ENCODE measurements around the gene DBN1. TPM values are rescaled to one million over a fixed set of nuclear protein-coding genes. Genes with fewer than 3 reads are reported as not detected.

The DBN1 gene
- total and polyA plus RNA-seq, 2 experiments from 2014 or later: 163 to 257 TPM

DNA sequence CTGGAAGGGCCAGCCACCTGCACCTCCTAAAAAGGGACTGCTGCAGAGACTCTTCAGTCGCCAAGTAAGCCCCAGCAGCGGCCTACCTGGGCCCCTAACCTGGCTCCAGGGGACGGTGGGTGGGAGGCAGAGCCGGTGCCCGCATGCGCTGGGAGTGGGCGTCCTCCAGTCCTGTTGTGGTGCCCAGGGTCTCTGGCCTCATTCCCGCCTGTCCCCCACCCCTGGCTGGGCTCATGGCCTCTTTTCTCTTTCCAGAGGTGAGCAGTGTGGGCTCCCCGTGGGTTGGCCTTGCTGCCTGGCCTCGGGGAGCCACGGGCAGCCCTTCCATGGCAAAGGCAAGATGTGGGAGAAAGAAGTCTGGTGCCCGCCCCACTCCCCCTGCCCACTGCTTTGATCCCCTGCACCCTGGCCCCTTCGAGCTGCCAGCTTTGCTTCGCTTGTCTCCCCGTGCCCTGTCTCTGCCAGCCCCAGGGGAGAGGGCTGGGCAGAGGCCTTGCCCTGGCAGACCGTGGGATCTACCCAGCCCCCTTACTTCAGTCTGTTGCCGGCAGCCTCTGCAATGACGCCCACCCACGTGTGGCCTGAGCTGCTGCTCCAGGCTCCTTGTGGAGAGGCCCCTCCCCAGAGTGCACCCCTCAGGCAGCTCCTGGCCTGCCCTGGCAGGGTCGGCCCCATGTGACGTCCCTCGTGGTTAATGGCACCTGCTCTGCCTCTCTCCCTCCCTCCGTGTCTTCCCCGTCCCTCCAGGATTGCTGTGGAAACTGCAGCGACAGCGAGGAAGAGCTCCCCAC, 32.2 kb downstream of the DBN1 start:
- in situ Hi-C loops (cut with MboI): no loop called here
- no peaks in the 10 kb centered on the region; the same call in 1 of the 2 replicates for H3K36me3 ChIP-seq (ENCODE audit: low read depth)

GRCh38 chr5:177440211-177440989, 33.0 kb downstream of the DBN1 start:
- Histone ChIP-seq H3K36me3 (ENCODE audit: low read depth) (no peaks in the 10 kb centered on the region; the same call in 1 of the 2 replicates), H3K9me2 (ENCODE audit: insufficient read depth) (no peaks in the 10 kb centered on the region), H3K27ac (no peak overlapping the region), H4K20me1 (ENCODE audit: insufficient read depth) (no peaks in the 10 kb centered on the region), H2AFZ (no peak overlapping the region), H3K4me3 (no peak overlapping the region), H3K4me1 (ENCODE audit: insufficient read depth) (peaks cover under 1% of the 10 kb centered on the region; the same call in 1 of the 2 replicates), H3K79me2 (ENCODE audit: insufficient read depth) (no peaks in the 10 kb centered on the region), H3F3A (ENCODE audit: insufficient read depth) (peaks cover 5% of the 10 kb centered on the region; the same call in 1 of the 2 replicates), H3K9ac (no peak overlapping the region), H3K27me3 (replicated peaks; ENCODE audit: insufficient read depth) (no peaks in the 10 kb centered on the region), H3K4me2 (ENCODE audit: unreplicated experiment) (no peak overlapping the region), H3K9me3 (ENCODE audit: low read depth) (no peaks in the 10 kb centered on the region)
- TF ChIP-seq EZH2phosphoT487 (IDR thresholded peaks at IDR 0.05; ENCODE audit: insufficient read depth, low read depth): no peak
- TF ChIP-seq EZH2 (IDR thresholded peaks at IDR 0.05; ENCODE audit: insufficient read depth, poor library complexity, severe bottlenecking): no peak
- no peak for DNase-seq
- WGBS, 2 experiments (ENCODE audit: low coverage in 1 of 2, low lambda C conversion rate in 2 of 2, missing lambda C conversion rate in 2 of 2): 88% methylated on average over 23 to 24 of the region's 24 CpGs
- in situ Hi-C loops (cut with MboI): no loop called here

More for the DNA sequence above, 32.2 kb downstream of the DBN1 start:
- H3K27me3 ChIP-seq (replicated peaks; ENCODE audit: insufficient read depth): no peaks in the 10 kb centered on the region
- no peaks in the 10 kb centered on the region for H3K9me3 ChIP-seq (ENCODE audit: low read depth)
- no peaks in the 10 kb centered on the region for H3K9me2 ChIP-seq (ENCODE audit: insufficient read depth)
- H3K79me2 ChIP-seq (ENCODE audit: insufficient read depth): no peaks in the 10 kb centered on the region
- TF ChIP-seq EZH2phosphoT487 (IDR thresholded peaks at IDR 0.05; ENCODE audit: insufficient read depth, low read depth) (no peak), EZH2 (IDR thresholded peaks at IDR 0.05; ENCODE audit: insufficient read depth, poor library complexity, severe bottlenecking) (no peak)
- WGBS, 2 experiments (ENCODE audit: low coverage in 1 of 2, low lambda C conversion rate in 2 of 2, missing lambda C conversion rate in 2 of 2): 87 to 89% methylated on average over 19 to 23 of the region's 26 CpGs
- H3K4me2 ChIP-seq (ENCODE audit: unreplicated experiment): no peak overlapping the region
- peaks cover 8% of the 10 kb centered on the region; the same call in 1 of the 2 replicates for H3K4me1 ChIP-seq (ENCODE audit: insufficient read depth)
- H4K20me1 ChIP-seq (ENCODE audit: insufficient read depth): no peaks in the 10 kb centered on the region
- DNase-seq: no peak
- peaks cover 11% of the 10 kb centered on the region; the same call in 1 of the 2 replicates for H3F3A ChIP-seq (ENCODE audit: insufficient read depth)
- H3K27ac ChIP-seq: no peak overlapping the region
- no peak overlapping the region for H3K9ac ChIP-seq
- no peak overlapping the region for H2AFZ ChIP-seq
- H3K4me3 ChIP-seq: no peak overlapping the region

- H3K27me3 ChIP-seq (replicated peaks; ENCODE audit: insufficient read depth): no peaks in the 10 kb centered on the region
- no peak overlapping the region for H3K4me3 ChIP-seq
- in situ Hi-C loops (cut with MboI): no loop called here
- H3K9me3 ChIP-seq (ENCODE audit: low read depth): no peaks in the 10 kb centered on the region
- no peak overlapping the region for H3K4me2 ChIP-seq (ENCODE audit: unreplicated experiment)
- 97 to 100% methylated on average over 4 of the region's 4 CpGs for WGBS, 2 experiments (ENCODE audit: low coverage in 1 of 2, low lambda C conversion rate in 2 of 2, missing lambda C conversion rate in 2 of 2)
- no peaks in the 10 kb centered on the region for H4K20me1 ChIP-seq (ENCODE audit: insufficient read depth)
- no peaks in the 10 kb centered on the region for H3K4me1 ChIP-seq (ENCODE audit: insufficient read depth)
- no peaks in the 10 kb centered on the region for H3K79me2 ChIP-seq (ENCODE audit: insufficient read depth)
- DNase-seq: no peak
- H3K27ac ChIP-seq: no peak overlapping the region
- H3K36me3 ChIP-seq (ENCODE audit: low read depth): no peaks in the 10 kb centered on the region; the same call in 1 of the 2 replicates
- TF ChIP-seq EZH2phosphoT487 (IDR thresholded peaks at IDR 0.05; ENCODE audit: insufficient read depth, low read depth) (no peak), EZH2 (IDR thresholded peaks at IDR 0.05; ENCODE audit: insufficient read depth, poor library complexity, severe bottlenecking) (no peak)
- H2AFZ ChIP-seq: no peak overlapping the region
- no peak overlapping the region for H3K9ac ChIP-seq
- H3F3A ChIP-seq (ENCODE audit: insufficient read depth): no peaks in the 10 kb centered on the region; the same call in 1 of the 2 replicates
- H3K9me2 ChIP-seq (ENCODE audit: insufficient read depth): no peaks in the 10 kb centered on the region
Observed at GRCh38 chr5:177439518-177440053, 33.8 kb downstream of the DBN1 start.

DNA sequence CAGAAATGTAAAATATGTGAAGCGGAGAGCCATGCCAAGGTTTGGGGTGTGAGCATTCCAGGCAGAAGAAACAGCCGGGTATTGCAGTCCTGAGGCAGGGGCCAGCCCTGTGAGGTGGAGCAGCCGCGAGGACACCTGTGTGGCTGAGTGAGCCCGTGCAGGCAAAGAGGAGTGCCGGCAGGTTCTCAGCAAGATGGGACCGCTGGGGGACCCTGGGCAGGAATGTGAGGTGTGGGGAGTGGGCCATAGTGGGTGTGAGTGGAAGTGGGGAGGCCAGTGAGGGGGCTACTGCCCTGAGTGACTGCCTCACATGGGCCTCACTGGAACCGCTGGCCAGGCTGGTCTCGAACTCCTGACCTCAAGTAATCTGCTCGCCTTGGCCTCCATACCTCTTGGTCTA, 35.0 kb downstream of the DBN1 start:
- no peak overlapping the region for H3K27ac ChIP-seq
- no peaks in the 10 kb centered on the region; the same call in 1 of the 2 replicates for H3K36me3 ChIP-seq (ENCODE audit: low read depth)
- H3K4me1 ChIP-seq (ENCODE audit: insufficient read depth): no peaks in the 10 kb centered on the region
- no peak overlapping the region for H3K9ac ChIP-seq
- H3K9me3 ChIP-seq (ENCODE audit: low read depth): no peaks in the 10 kb centered on the region
- no peak for DNase-seq
- 95 to 96% methylated on average over 9 to 10 of the region's 10 CpGs for WGBS, 2 experiments (ENCODE audit: low coverage in 1 of 2, low lambda C conversion rate in 2 of 2, missing lambda C conversion rate in 2 of 2)
- in situ Hi-C loops (cut with MboI): no loop called here
- TF ChIP-seq EZH2phosphoT487 (IDR thresholded peaks at IDR 0.05; ENCODE audit: insufficient read depth, low read depth): no peak
- TF ChIP-seq EZH2 (IDR thresholded peaks at IDR 0.05; ENCODE audit: insufficient read depth, poor library complexity, severe bottlenecking): no peak
- no peaks in the 10 kb centered on the region for H3K79me2 ChIP-seq (ENCODE audit: insufficient read depth)
- no peaks in the 10 kb centered on the region for H3K27me3 ChIP-seq (replicated peaks; ENCODE audit: insufficient read depth)
- no peak overlapping the region for H2AFZ ChIP-seq
- no peaks in the 10 kb centered on the region; the same call in 1 of the 2 replicates for H3F3A ChIP-seq (ENCODE audit: insufficient read depth)
- no peaks in the 10 kb centered on the region for H4K20me1 ChIP-seq (ENCODE audit: insufficient read depth)
- no peak overlapping the region for H3K4me3 ChIP-seq
- H3K9me2 ChIP-seq (ENCODE audit: insufficient read depth): no peaks in the 10 kb centered on the region
- H3K4me2 ChIP-seq (ENCODE audit: unreplicated experiment): no peak overlapping the region

Data from GM23248 (cell line).